ENCODE data around the gene GABRA5. TPM values are rescaled to one million over a fixed set of nuclear protein-coding genes. Genes with fewer than 3 reads are reported as not detected.

Gene GABRA5
- total RNA-seq, 1 experiment from 2014 or later, result not detected

DNA sequence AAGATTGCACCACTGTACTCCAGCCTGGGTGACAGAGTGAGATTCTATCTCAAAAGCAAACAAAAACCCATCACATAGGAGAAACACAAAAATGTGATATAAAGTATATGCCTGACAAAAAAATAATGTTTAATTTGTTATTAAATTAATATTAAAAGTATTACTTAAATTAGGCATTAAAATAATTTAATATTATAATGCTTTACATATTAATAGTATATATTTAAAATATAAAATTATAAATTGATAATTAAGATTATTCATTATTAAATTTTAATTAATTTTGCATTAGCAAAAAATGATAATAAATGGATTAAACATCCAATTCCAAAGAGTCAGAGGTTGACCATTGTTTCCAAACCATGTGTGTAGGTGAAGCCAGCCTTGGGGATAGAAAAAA, 22.0 kb upstream of the GABRA5 start:
- no peaks in the 10 kb centered on the region for H3K4me1 ChIP-seq (ENCODE audit: control insufficient read depth, insufficient read depth, low read length)
- no TSS peak for BruUV-seq (replicated peaks)
- H3K9me3 ChIP-seq (ENCODE audit: control insufficient read depth, insufficient read depth, low read depth, low read length), result no peaks in the 10 kb centered on the region
- ChIA-PET POLR2A (no interaction called here), CTCF (no interaction called here)
- in situ Hi-C loops (cut with HindIII; ENCODE audit: low pct_unique_long_range_greater_than_20kb, low sequenced_read_pairs) (no loop called here), intact Hi-C loops (cut with micrococcal nuclease; ENCODE audit: unreplicated experiment) (no loop called here)
- ATAC-seq, result no peak
- H3K27ac ChIP-seq (ENCODE audit: low read length), result no peak overlapping the region
- TF ChIP-seq SIN3A (IDR thresholded peaks at IDR 0.05; ENCODE audit: borderline replicate concordance, insufficient read depth, low read depth, low read length), result no peak
- TF ChIP-seq, protein P1, sequence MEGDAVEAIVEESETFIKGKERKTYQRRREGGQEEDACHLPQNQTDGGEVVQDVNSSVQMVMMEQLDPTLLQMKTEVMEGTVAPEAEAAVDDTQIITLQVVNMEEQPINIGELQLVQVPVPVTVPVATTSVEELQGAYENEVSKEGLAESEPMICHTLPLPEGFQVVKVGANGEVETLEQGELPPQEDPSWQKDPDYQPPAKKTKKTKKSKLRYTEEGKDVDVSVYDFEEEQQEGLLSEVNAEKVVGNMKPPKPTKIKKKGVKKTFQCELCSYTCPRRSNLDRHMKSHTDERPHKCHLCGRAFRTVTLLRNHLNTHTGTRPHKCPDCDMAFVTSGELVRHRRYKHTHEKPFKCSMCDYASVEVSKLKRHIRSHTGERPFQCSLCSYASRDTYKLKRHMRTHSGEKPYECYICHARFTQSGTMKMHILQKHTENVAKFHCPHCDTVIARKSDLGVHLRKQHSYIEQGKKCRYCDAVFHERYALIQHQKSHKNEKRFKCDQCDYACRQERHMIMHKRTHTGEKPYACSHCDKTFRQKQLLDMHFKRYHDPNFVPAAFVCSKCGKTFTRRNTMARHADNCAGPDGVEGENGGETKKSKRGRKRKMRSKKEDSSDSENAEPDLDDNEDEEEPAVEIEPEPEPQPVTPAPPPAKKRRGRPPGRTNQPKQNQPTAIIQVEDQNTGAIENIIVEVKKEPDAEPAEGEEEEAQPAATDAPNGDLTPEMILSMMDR (IDR thresholded peaks at IDR 0.05), result no peak
- TF ChIP-seq TCF7L2 (IDR thresholded peaks at IDR 0.05; ENCODE audit: low read depth, low read length), result no peak
- TF ChIP-seq POLR2AphosphoS5 (IDR thresholded peaks at IDR 0.05; ENCODE audit: low read depth, low read length), result no peak
- TF ChIP-seq, protein P2, sequence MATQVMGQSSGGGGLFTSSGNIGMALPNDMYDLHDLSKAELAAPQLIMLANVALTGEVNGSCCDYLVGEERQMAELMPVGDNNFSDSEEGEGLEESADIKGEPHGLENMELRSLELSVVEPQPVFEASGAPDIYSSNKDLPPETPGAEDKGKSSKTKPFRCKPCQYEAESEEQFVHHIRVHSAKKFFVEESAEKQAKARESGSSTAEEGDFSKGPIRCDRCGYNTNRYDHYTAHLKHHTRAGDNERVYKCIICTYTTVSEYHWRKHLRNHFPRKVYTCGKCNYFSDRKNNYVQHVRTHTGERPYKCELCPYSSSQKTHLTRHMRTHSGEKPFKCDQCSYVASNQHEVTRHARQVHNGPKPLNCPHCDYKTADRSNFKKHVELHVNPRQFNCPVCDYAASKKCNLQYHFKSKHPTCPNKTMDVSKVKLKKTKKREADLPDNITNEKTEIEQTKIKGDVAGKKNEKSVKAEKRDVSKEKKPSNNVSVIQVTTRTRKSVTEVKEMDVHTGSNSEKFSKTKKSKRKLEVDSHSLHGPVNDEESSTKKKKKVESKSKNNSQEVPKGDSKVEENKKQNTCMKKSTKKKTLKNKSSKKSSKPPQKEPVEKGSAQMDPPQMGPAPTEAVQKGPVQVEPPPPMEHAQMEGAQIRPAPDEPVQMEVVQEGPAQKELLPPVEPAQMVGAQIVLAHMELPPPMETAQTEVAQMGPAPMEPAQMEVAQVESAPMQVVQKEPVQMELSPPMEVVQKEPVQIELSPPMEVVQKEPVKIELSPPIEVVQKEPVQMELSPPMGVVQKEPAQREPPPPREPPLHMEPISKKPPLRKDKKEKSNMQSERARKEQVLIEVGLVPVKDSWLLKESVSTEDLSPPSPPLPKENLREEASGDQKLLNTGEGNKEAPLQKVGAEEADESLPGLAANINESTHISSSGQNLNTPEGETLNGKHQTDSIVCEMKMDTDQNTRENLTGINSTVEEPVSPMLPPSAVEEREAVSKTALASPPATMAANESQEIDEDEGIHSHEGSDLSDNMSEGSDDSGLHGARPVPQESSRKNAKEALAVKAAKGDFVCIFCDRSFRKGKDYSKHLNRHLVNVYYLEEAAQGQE (IDR thresholded peaks at IDR 0.05; ENCODE audit: insufficient read depth in 1 of 2, low read depth in 2 of 2, low read length in 1 of 2), result no peak
- no peak for DNase-seq (ENCODE audit: low read depth, low spot score)
- H3K27me3 ChIP-seq (ENCODE audit: control insufficient read depth, insufficient read depth, low read length), result no peaks in the 10 kb centered on the region
- no peaks in the 10 kb centered on the region for H3K36me3 ChIP-seq (ENCODE audit: control insufficient read depth, insufficient read depth, low read length)
- H3K4me3 ChIP-seq (ENCODE audit: low read depth in 2 of 2, low read length in 2 of 2), result no peak overlapping the region

DNA sequence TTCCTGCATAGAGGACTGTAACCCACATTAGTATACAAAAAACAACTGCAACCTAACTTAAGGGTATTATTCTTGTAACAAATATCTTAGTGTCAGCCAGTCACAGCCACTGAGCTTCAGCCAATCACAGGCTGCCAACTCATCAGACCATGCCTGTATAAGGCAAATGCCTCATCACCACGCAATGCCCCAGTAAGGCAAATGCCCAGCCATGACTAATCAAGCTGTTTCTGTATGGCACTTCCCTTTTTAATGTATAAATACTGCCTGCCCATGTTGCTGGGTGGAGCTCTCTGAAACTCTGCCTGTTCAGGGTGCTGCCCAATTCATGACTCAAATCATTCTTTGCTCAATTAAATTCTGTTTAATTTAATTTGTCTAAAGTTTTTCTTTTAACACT, 18.4 kb upstream of the GABRA5 start:
- ATAC-seq (no peak), DNase-seq (ENCODE audit: low read depth, low spot score) (no peak)
- TF ChIP-seq TCF7L2 (IDR thresholded peaks at IDR 0.05; ENCODE audit: low read depth, low read length) (no peak), POLR2AphosphoS5 (IDR thresholded peaks at IDR 0.05; ENCODE audit: low read depth, low read length) (no peak), SIN3A (IDR thresholded peaks at IDR 0.05; ENCODE audit: borderline replicate concordance, insufficient read depth, low read depth, low read length) (no peak)
- TF ChIP-seq, protein P1 (IDR thresholded peaks at IDR 0.05), result no peak
- TF ChIP-seq, protein P2 (IDR thresholded peaks at IDR 0.05; ENCODE audit: insufficient read depth in 1 of 2, low read depth in 2 of 2, low read length in 1 of 2), result no peak
- POLR2A ChIA-PET, result no interaction called here
- no peak overlapping the region for H3K27ac ChIP-seq (ENCODE audit: low read length)
- CTCF ChIA-PET, result no interaction called here
- H3K27me3 ChIP-seq (ENCODE audit: control insufficient read depth, insufficient read depth, low read length), result no peaks in the 10 kb centered on the region
- H3K36me3 ChIP-seq (ENCODE audit: control insufficient read depth, insufficient read depth, low read length), result no peaks in the 10 kb centered on the region
- intact Hi-C loops (cut with micrococcal nuclease; ENCODE audit: unreplicated experiment) (no loop called here), in situ Hi-C loops (cut with HindIII; ENCODE audit: low pct_unique_long_range_greater_than_20kb, low sequenced_read_pairs) (no loop called here)
- H3K4me1 ChIP-seq (ENCODE audit: control insufficient read depth, insufficient read depth, low read length), result no peaks in the 10 kb centered on the region
- BruUV-seq (replicated peaks), result no TSS peak
- no peak overlapping the region for H3K4me3 ChIP-seq (ENCODE audit: low read depth in 2 of 2, low read length in 2 of 2)
- no peaks in the 10 kb centered on the region for H3K9me3 ChIP-seq (ENCODE audit: control insufficient read depth, insufficient read depth, low read depth, low read length)

Measured in Panc1 (cell line).